Dendritic cell treated with granulocyte-macrophage colony-stimulating factor and Interleukin-4, amounts not matched to agents 40 ng/mL and 50 ng/mL, for 4 days (primary cell): ENCODE measurements around the gene JARID2.

ENCODE experiments used
- H3K27ac Mint-ChIP-seq: one replicate; pipeline ENCODE4 v1.8.0; 2022; ENCODE audit warnings: mild to moderate bottlenecking, mixed read lengths
- H3K27me3 Mint-ChIP-seq: one replicate; pipeline ENCODE4 v1.8.0; 2022; ENCODE audit warnings: mild to moderate bottlenecking, mixed read lengths
- H3K36me3 Mint-ChIP-seq: one replicate; pipeline ENCODE4 v1.8.0; 2022; ENCODE audit warnings: low read depth, mixed read lengths
- H3K4me1 Mint-ChIP-seq: one replicate; pipeline ENCODE4 v1.8.0; 2022; ENCODE audit warnings: low read depth, mixed read lengths
- H3K4me3 Mint-ChIP-seq: one replicate; pipeline ENCODE4 v1.8.0; 2022; ENCODE audit warnings: mild to moderate bottlenecking, moderate library complexity, mixed read lengths
- H3K9me3 Mint-ChIP-seq: one replicate; pipeline ENCODE4 v1.8.0; 2022; ENCODE audit warnings: mixed read lengths
- intact Hi-C: fragments of 100-400 bp; cut with micrococcal nuclease; formaldehyde crosslinking; loops from one replicate; pipeline ENCODE4 v1.15.0; 2022

The JARID2 gene

GRCh38 chr6:15508931-15509330, 263.1 kb downstream of the JARID2 start:
- Mint-ChIP-seq H3K36me3 (peaks cover 100% of the 10 kb centered on the region), H3K9me3 (no peaks in the 10 kb centered on the region), H3K4me1 (peaks cover 85% of the 10 kb centered on the region), H3K4me3 (peak overlapping the region; percentile 35), H3K27ac (peak overlapping the region; percentile 76), H3K27me3 (no peaks in the 10 kb centered on the region)
- intact Hi-C loops: no loop called here

GRCh38 chr6:15509335-15509933, 263.6 kb downstream of the JARID2 start:
- H3K4me3 Mint-ChIP-seq: no peak overlapping the region
- peaks cover 100% of the 10 kb centered on the region for H3K36me3 Mint-ChIP-seq
- intact Hi-C loops: no loop called here
- H3K27me3 Mint-ChIP-seq: no peaks in the 10 kb centered on the region
- H3K4me1 Mint-ChIP-seq: peaks cover 84% of the 10 kb centered on the region
- peak overlapping the region; percentile 76 for H3K27ac Mint-ChIP-seq
- H3K9me3 Mint-ChIP-seq: no peaks in the 10 kb centered on the region

GRCh38 chr6:15510121-15510520, 264.3 kb downstream of the JARID2 start:
- peaks cover 82% of the 10 kb centered on the region for H3K4me1 Mint-ChIP-seq
- intact Hi-C loops: no loop called here
- no peaks in the 10 kb centered on the region for H3K27me3 Mint-ChIP-seq
- no peaks in the 10 kb centered on the region for H3K9me3 Mint-ChIP-seq
- no peak overlapping the region for H3K4me3 Mint-ChIP-seq
- peak overlapping the region; percentile 76 for H3K27ac Mint-ChIP-seq
- peaks cover 100% of the 10 kb centered on the region for H3K36me3 Mint-ChIP-seq

GRCh38 chr6:15510536-15511247, 264.8 kb downstream of the JARID2 start:
- no peak overlapping the region for H3K4me3 Mint-ChIP-seq
- H3K27me3 Mint-ChIP-seq: no peaks in the 10 kb centered on the region
- peaks cover 84% of the 10 kb centered on the region for H3K4me1 Mint-ChIP-seq
- peak overlapping the region; percentile 76 for H3K27ac Mint-ChIP-seq
- intact Hi-C loops: no loop called here
- no peaks in the 10 kb centered on the region for H3K9me3 Mint-ChIP-seq
- H3K36me3 Mint-ChIP-seq: peaks cover 100% of the 10 kb centered on the region

- intact Hi-C loops: no loop called here
- Mint-ChIP-seq H3K4me1 (peaks cover 90% of the 10 kb centered on the region), H3K27me3 (no peaks in the 10 kb centered on the region), H3K27ac (peak overlapping the region; percentile 76), H3K4me3 (no peak overlapping the region), H3K36me3 (peaks cover 100% of the 10 kb centered on the region), H3K9me3 (no peaks in the 10 kb centered on the region)
Observed at GRCh38 chr6:15511248-15512125, 265.6 kb downstream of the JARID2 start.

- peaks cover 100% of the 10 kb centered on the region for H3K36me3 Mint-ChIP-seq
- H3K27me3 Mint-ChIP-seq: no peaks in the 10 kb centered on the region
- H3K27ac Mint-ChIP-seq: no peak overlapping the region
- intact Hi-C loops: no loop called here
- H3K4me1 Mint-ChIP-seq: peaks cover 85% of the 10 kb centered on the region
- H3K4me3 Mint-ChIP-seq: no peak overlapping the region
- H3K9me3 Mint-ChIP-seq: no peaks in the 10 kb centered on the region
Observed at GRCh38 chr6:15512126-15512525, 266.3 kb downstream of the JARID2 start.

GRCh38 chr6:15512721-15513120, 266.9 kb downstream of the JARID2 start:
- intact Hi-C loops: no loop called here
- H3K27me3 Mint-ChIP-seq: no peaks in the 10 kb centered on the region
- H3K27ac Mint-ChIP-seq: peak overlapping the region; percentile 50
- H3K9me3 Mint-ChIP-seq: no peaks in the 10 kb centered on the region
- H3K36me3 Mint-ChIP-seq: peaks cover 100% of the 10 kb centered on the region
- H3K4me3 Mint-ChIP-seq: no peak overlapping the region
- H3K4me1 Mint-ChIP-seq: peaks cover 79% of the 10 kb centered on the region

- peaks cover 100% of the 10 kb centered on the region for H3K36me3 Mint-ChIP-seq
- no peak overlapping the region for H3K4me3 Mint-ChIP-seq
- peaks cover 74% of the 10 kb centered on the region for H3K4me1 Mint-ChIP-seq
- intact Hi-C loops: no loop called here
- peak overlapping the region; percentile 69 for H3K27ac Mint-ChIP-seq
- no peaks in the 10 kb centered on the region for H3K9me3 Mint-ChIP-seq
- no peaks in the 10 kb centered on the region for H3K27me3 Mint-ChIP-seq
Observed at GRCh38 chr6:15513131-15513771, 267.4 kb downstream of the JARID2 start.

- H3K27ac Mint-ChIP-seq: peak overlapping the region; percentile 69
- no peaks in the 10 kb centered on the region for H3K27me3 Mint-ChIP-seq
- no peak overlapping the region for H3K4me3 Mint-ChIP-seq
- peaks cover 100% of the 10 kb centered on the region for H3K36me3 Mint-ChIP-seq
- H3K4me1 Mint-ChIP-seq: peaks cover 66% of the 10 kb centered on the region
- intact Hi-C loops: no loop called here
- H3K9me3 Mint-ChIP-seq: no peaks in the 10 kb centered on the region
Observed at GRCh38 chr6:15513801-15514711, 268.2 kb downstream of the JARID2 start.

GRCh38 chr6:15515226-15515625, 269.4 kb downstream of the JARID2 start:
- Mint-ChIP-seq H3K4me1 (peaks cover 54% of the 10 kb centered on the region), H3K36me3 (peaks cover 100% of the 10 kb centered on the region), H3K27me3 (no peaks in the 10 kb centered on the region), H3K9me3 (no peaks in the 10 kb centered on the region), H3K4me3 (no peak overlapping the region), H3K27ac (peak overlapping the region; percentile 69)
- intact Hi-C loops: no loop called here

GRCh38 chr6:15515660-15516375, 269.9 kb downstream of the JARID2 start:
- intact Hi-C loops: no loop called here
- Mint-ChIP-seq H3K4me3 (no peak overlapping the region), H3K9me3 (no peaks in the 10 kb centered on the region), H3K36me3 (peaks cover 100% of the 10 kb centered on the region), H3K27ac (peak overlapping the region; percentile 69), H3K4me1 (peaks cover 52% of the 10 kb centered on the region), H3K27me3 (no peaks in the 10 kb centered on the region)

- Mint-ChIP-seq H3K27me3 (no peaks in the 10 kb centered on the region), H3K9me3 (no peaks in the 10 kb centered on the region), H3K27ac (peak overlapping the region; percentile 69), H3K4me1 (peaks cover 49% of the 10 kb centered on the region), H3K36me3 (peaks cover 100% of the 10 kb centered on the region), H3K4me3 (no peak overlapping the region)
- intact Hi-C loops: no loop called here
Observed at GRCh38 chr6:15516378-15516777, 270.5 kb downstream of the JARID2 start.
